H9 (cell line): Measurements from ENCODE around the gene EPC2. TPM values are rescaled to one million over a fixed set of nuclear protein-coding genes. Genes with fewer than 3 reads are reported as not detected.

Experiments
- DNase-seq: peaks from one replicate; pipeline ENCODE4 v3.0.0-alpha.2; 2017
- H2AFZ ChIP-seq: one replicate; pipeline ENCODE4 v1.6.1; 2013; ENCODE audit warnings: mild to moderate bottlenecking, low read length, control low read depth, moderate library complexity
- H2AK5ac ChIP-seq: 2 replicates; pipeline ENCODE4 v1.6.1; 2013; ENCODE audit warnings: low read length, control low read depth, mixed read lengths; ENCODE audit not compliant: insufficient read length
- H2BK120ac ChIP-seq: one replicate; pipeline ENCODE4 v1.6.1; 2013; ENCODE audit warnings: low read depth, mild to moderate bottlenecking, low read length, control low read depth, inconsistent platforms; ENCODE audit not compliant: poor library complexity, severe bottlenecking
- H2BK12ac ChIP-seq: 2 replicates; pipeline ENCODE4 v1.6.1; 2013; ENCODE audit warnings: low read length, control low read depth, mixed read lengths, low read depth; ENCODE audit not compliant: insufficient read length
- H2BK15ac ChIP-seq: 2 replicates; pipeline ENCODE4 v1.6.1; 2013; ENCODE audit warnings: low read depth, low read length, control low read depth
- H2BK20ac ChIP-seq: one replicate; pipeline ENCODE4 v1.6.1; 2013; ENCODE audit warnings: low read depth, mild to moderate bottlenecking, low read length, control low read depth, inconsistent platforms; ENCODE audit not compliant: poor library complexity, severe bottlenecking
- H2BK5ac ChIP-seq: 2 replicates; pipeline ENCODE4 v1.6.1; 2013; ENCODE audit warnings: low read length, control low read depth, mixed read lengths; ENCODE audit not compliant: insufficient read length
- H3K14ac ChIP-seq: 2 replicates; pipeline ENCODE4 v1.6.1; 2013; ENCODE audit warnings: low read length, control low read depth; ENCODE audit not compliant: insufficient read depth
- H3K18ac ChIP-seq: 2 replicates; pipeline ENCODE4 v1.6.1; 2013; ENCODE audit warnings: low read depth, mild to moderate bottlenecking, mixed read lengths, low read length, control low read depth; ENCODE audit not compliant: insufficient read length
- H3K23ac ChIP-seq: 2 replicates; pipeline ENCODE4 v1.6.1; 2013; ENCODE audit warnings: low read length, control low read depth, mixed read lengths, low read depth; ENCODE audit not compliant: insufficient read length
- H3K23me2 ChIP-seq: 2 replicates; pipeline ENCODE4 v1.6.1; 2013; ENCODE audit warnings: low read depth, mild to moderate bottlenecking, mixed read lengths, low read length, control low read depth; ENCODE audit not compliant: insufficient read length, poor library complexity, severe bottlenecking
- H3K27ac ChIP-seq: 2 replicates; pipeline ENCODE4 v1.5.1; 2013; ENCODE audit warnings: low read length, control low read depth, mixed read lengths, low read depth; ENCODE audit not compliant: insufficient read length
- H3K27me3 ChIP-seq: 2 replicates; pipeline ENCODE4 v1.6.1; 2013; ENCODE audit warnings: low read length, control low read depth, inconsistent platforms; ENCODE audit not compliant: insufficient read depth
- H3K4ac ChIP-seq: 2 replicates; pipeline ENCODE4 v1.6.1; 2013; ENCODE audit warnings: low read depth, mild to moderate bottlenecking, control low read depth, inconsistent platforms, low read length, moderate library complexity
- H3K4me1 ChIP-seq: 2 replicates; pipeline ENCODE4 v1.6.1; 2013; ENCODE audit warnings: low read length, control low read depth, inconsistent platforms; ENCODE audit not compliant: insufficient read depth
- H3K4me2 ChIP-seq: 2 replicates; pipeline ENCODE4 v1.6.1; 2013; ENCODE audit warnings: low read length, control low read depth, mixed read lengths; ENCODE audit not compliant: insufficient read length, insufficient read depth
- H3K56ac ChIP-seq: 2 replicates; pipeline ENCODE4 v1.6.1; 2013; ENCODE audit warnings: low read depth, mild to moderate bottlenecking, mixed read lengths, low read length, control low read depth; ENCODE audit not compliant: insufficient read length
- H3K79me1 ChIP-seq: 2 replicates; pipeline ENCODE4 v1.6.1; 2013; ENCODE audit warnings: low read depth, mild to moderate bottlenecking, moderate library complexity, low read length, control low read depth, inconsistent platforms; ENCODE audit not compliant: insufficient read depth, poor library complexity, severe bottlenecking
- H3K79me2 ChIP-seq: 2 replicates; pipeline ENCODE4 v1.6.1; 2013; ENCODE audit warnings: low read length, control low read depth, inconsistent platforms; ENCODE audit not compliant: insufficient read depth
- H3K9ac ChIP-seq: 2 replicates; pipeline ENCODE4 v1.6.1; 2013; ENCODE audit warnings: low read length, control low read depth, mixed read lengths; ENCODE audit not compliant: insufficient read length; ENCODE audit errors: extremely low read depth
- H3K9me3 ChIP-seq: one replicate; pipeline ENCODE4 v1.6.1; 2013; ENCODE audit warnings: low read depth, low read length, inconsistent platforms; ENCODE audit not compliant: control insufficient read depth
- H3T11ph ChIP-seq: one replicate; pipeline ENCODE4 v1.6.1; 2013; ENCODE audit warnings: mild to moderate bottlenecking, low read length, control low read depth, inconsistent platforms
- H4K20me1 ChIP-seq: one replicate; pipeline ENCODE4 v1.6.1; 2013; ENCODE audit not compliant: control insufficient read depth, insufficient read length, insufficient read depth
- H4K5ac ChIP-seq: 2 replicates; pipeline ENCODE4 v1.6.1; 2013; ENCODE audit warnings: low read depth, mild to moderate bottlenecking, mixed read lengths, low read length, control low read depth; ENCODE audit not compliant: insufficient read length
- H4K8ac ChIP-seq: replicated peaks from 2 replicates; pipeline ENCODE4 v1.6.1; 2013; ENCODE audit warnings: low read length, control low read depth, mixed read lengths, low read depth; ENCODE audit not compliant: insufficient read length
- H4K91ac ChIP-seq: 2 replicates; pipeline ENCODE4 v1.6.1; 2013; ENCODE audit warnings: low read depth, mild to moderate bottlenecking, moderate library complexity, mixed read lengths, low read length, control low read depth; ENCODE audit not compliant: insufficient read length
- H3K27ac Mint-ChIP-seq, 3 experiments: 2 replicates in 2 of 3; 3 replicates in 1 of 3; pipeline ENCODE4 v1.8.0; 2020 to 2021; ENCODE audit warnings: mixed read lengths in 3 of 3, mild to moderate bottlenecking in 1 of 3, moderate library complexity in 1 of 3
- H3K27me3 Mint-ChIP-seq: 2 replicates; pipeline ENCODE4 v1.8.0; 2021; ENCODE audit warnings: low read depth, mild to moderate bottlenecking, moderate library complexity, mixed read lengths
- H3K36me3 Mint-ChIP-seq, 3 experiments: 2 replicates in 2 of 3; 3 replicates in 1 of 3; pipeline ENCODE4 v1.8.0; 2020 to 2021; ENCODE audit warnings: low read depth in 3 of 3, mixed read lengths in 3 of 3; ENCODE audit not compliant: insufficient read depth in 1 of 3
- H3K4me1 Mint-ChIP-seq, 2 experiments: 2 replicates each; pipeline ENCODE4 v1.8.0; 2020; ENCODE audit warnings: mixed read lengths in 2 of 2
- H3K4me3 Mint-ChIP-seq, 2 experiments: 2 replicates in 1 of 2; 3 replicates in 1 of 2; pipeline ENCODE4 v1.8.0; 2020 to 2021; ENCODE audit warnings: mild to moderate bottlenecking in 2 of 2, mixed read lengths in 2 of 2, moderate library complexity in 1 of 2
- H3K9me3 Mint-ChIP-seq, 2 experiments: 2 replicates in 1 of 2; 3 replicates in 1 of 2; pipeline ENCODE4 v1.8.0; 2020; ENCODE audit warnings: mild to moderate bottlenecking in 2 of 2, mixed read lengths in 2 of 2, moderate library complexity in 1 of 2
- WGBS: extraction: QIAGEN DNeasy Blood & Tissue Kit; methylation state at CpG from one replicate; pipeline ENCODE4 v1.1.7; 2013; ENCODE audit warnings: missing lambda C conversion rate, low lambda C conversion rate, mixed read lengths; ENCODE audit not compliant: insufficient read length; ENCODE audit errors: extremely low coverage; 5-methylcytosine and 5-hydroxymethylcytosine counted together
- total RNA-seq: library from RNA; stranded (reverse); gene quantifications from 2 replicates; pipeline ENCODE4 v1.2.1, GENCODE V29; 2021
- TF ChIP-seq, protein P1 (sequence below): fragments of 200-600 bp; sonication (generic); conservative IDR thresholded peaks from 3 replicates; pipeline ENCODE4 v1.8.0; 2021; ENCODE audit warnings: antibody characterized with exemption, mild to moderate bottlenecking

The EPC2 gene
- total RNA-seq, 1 experiment from 2014 or later, result 31.3 TPM

DNA sequence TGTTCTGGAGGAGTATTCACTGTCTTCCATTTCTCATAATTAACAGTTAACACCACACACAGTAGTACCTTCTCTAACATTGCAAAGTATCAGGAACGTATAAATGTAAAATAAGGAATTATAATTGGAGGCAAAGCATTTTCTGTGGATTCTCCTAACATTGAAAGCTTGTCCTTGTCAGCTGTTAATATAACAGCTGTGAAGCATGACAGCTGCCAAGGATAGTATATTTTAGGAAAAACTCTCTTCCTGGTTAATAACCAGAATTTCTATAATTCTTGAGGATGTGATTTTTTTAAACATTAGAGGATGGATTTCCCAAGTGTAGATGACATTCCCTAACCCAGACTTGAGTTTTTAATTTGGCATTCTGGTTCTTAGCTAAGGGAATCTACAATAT is 110.3 kb downstream of the EPC2 start:
- no peaks in the 10 kb centered on the region for H3K9me3 ChIP-seq
- H3K14ac ChIP-seq, result no peak overlapping the region
- no peaks in the 10 kb centered on the region for H3K27me3 Mint-ChIP-seq
- H2BK5ac ChIP-seq, result no peak overlapping the region
- no peaks in the 10 kb centered on the region for H3K79me1 ChIP-seq
- no peaks in the 10 kb centered on the region for H3K27me3 ChIP-seq
- no peak overlapping the region for H2BK15ac ChIP-seq
- H4K20me1 ChIP-seq, result no peaks in the 10 kb centered on the region
- no peak overlapping the region for H3K56ac ChIP-seq
- H3K9me3 Mint-ChIP-seq, result no peaks in the 10 kb centered on the region
- no peaks in the 10 kb centered on the region for H3K79me2 ChIP-seq
- no peak overlapping the region for H2AK5ac ChIP-seq
- H4K8ac ChIP-seq, result no peak overlapping the region
- H3K4ac ChIP-seq, result no peak overlapping the region
- peaks cover 7% of the 10 kb centered on the region; the same call in 1 of the 2 replicates for H3K4me1 ChIP-seq
- no peak overlapping the region for H3K27ac ChIP-seq
- no peak overlapping the region for H3T11ph ChIP-seq
- H4K5ac ChIP-seq, result no peak overlapping the region
- H3K18ac ChIP-seq, result no peak overlapping the region
- no peak overlapping the region for H3K4me3 Mint-ChIP-seq
- no peaks in the 10 kb centered on the region for H3K23me2 ChIP-seq
- DNase-seq, result no peak
- peaks cover 38 to 41% of the 10 kb centered on the region in 2 experiments for H3K4me1 Mint-ChIP-seq
- WGBS, result no CpG with 5 or more reads among the region's 1 CpG
- H3K36me3 Mint-ChIP-seq, result peaks cover 2 to 10% (median 9%) of the 10 kb centered on the region in 3 experiments; a peak in 5 of 7 replicates
- TF ChIP-seq, protein P1, sequence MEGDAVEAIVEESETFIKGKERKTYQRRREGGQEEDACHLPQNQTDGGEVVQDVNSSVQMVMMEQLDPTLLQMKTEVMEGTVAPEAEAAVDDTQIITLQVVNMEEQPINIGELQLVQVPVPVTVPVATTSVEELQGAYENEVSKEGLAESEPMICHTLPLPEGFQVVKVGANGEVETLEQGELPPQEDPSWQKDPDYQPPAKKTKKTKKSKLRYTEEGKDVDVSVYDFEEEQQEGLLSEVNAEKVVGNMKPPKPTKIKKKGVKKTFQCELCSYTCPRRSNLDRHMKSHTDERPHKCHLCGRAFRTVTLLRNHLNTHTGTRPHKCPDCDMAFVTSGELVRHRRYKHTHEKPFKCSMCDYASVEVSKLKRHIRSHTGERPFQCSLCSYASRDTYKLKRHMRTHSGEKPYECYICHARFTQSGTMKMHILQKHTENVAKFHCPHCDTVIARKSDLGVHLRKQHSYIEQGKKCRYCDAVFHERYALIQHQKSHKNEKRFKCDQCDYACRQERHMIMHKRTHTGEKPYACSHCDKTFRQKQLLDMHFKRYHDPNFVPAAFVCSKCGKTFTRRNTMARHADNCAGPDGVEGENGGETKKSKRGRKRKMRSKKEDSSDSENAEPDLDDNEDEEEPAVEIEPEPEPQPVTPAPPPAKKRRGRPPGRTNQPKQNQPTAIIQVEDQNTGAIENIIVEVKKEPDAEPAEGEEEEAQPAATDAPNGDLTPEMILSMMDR, result no peak
- H2BK20ac ChIP-seq, result no peak overlapping the region
- no peak overlapping the region for H2BK12ac ChIP-seq
- H4K91ac ChIP-seq, result no peak overlapping the region
- H2AFZ ChIP-seq, result no peak overlapping the region
- peak overlapping the region in 1 of 3 experiments; percentile 59; a peak in 1 of 7 replicates for H3K27ac Mint-ChIP-seq
- H3K9ac ChIP-seq, result no peak overlapping the region
- H3K23ac ChIP-seq, result no peak overlapping the region
- H2BK120ac ChIP-seq, result no peak overlapping the region
- no peak overlapping the region for H3K4me2 ChIP-seq
